Naive B cell (primary cell): ENCODE results near the gene NT5DC2. TPM values are rescaled to one million over a fixed set of nuclear protein-coding genes. Genes with fewer than 3 reads are reported as not detected.

ENCODE experiments used
- ATAC-seq, 2 donors: fragments of 150-1000 bp; cut with Tn5 transposase; 2 replicates each; pipeline ENCODE4 v1.10.0; 2021; ENCODE audit warnings: low read depth in 2 of 2, mild to moderate bottlenecking in 2 of 2, moderate library complexity in 2 of 2
- DNase-seq: peaks from one replicate; pipeline ENCODE4 v3.0.0; 2022
- H3K27ac Mint-ChIP-seq, 6 donors: one replicate each; pipeline ENCODE4 v1.8.0; 2020 to 2022; ENCODE audit warnings: mild to moderate bottlenecking in 6 of 6, mixed read lengths in 6 of 6, moderate library complexity in 5 of 6, inconsistent platforms in 2 of 6
- H3K27me3 Mint-ChIP-seq, 3 donors: one replicate each; pipeline ENCODE4 v1.8.0; 2021 to 2022; ENCODE audit warnings: mixed read lengths in 3 of 3, mild to moderate bottlenecking in 1 of 3
- H3K36me3 Mint-ChIP-seq, 2 donors: one replicate each; pipeline ENCODE4 v1.8.0; 2020 to 2022; ENCODE audit warnings: mixed read lengths in 2 of 2, inconsistent platforms in 1 of 2, mild to moderate bottlenecking in 1 of 2
- H3K4me1 Mint-ChIP-seq, 3 donors: one replicate each; pipeline ENCODE4 v1.8.0; 2020 to 2022; ENCODE audit warnings: mixed read lengths in 3 of 3, inconsistent platforms in 1 of 3, mild to moderate bottlenecking in 1 of 3, moderate library complexity in 1 of 3
- H3K4me3 Mint-ChIP-seq, 8 donors: one replicate each; pipeline ENCODE4 v1.8.0; 2020 to 2022; ENCODE audit warnings: mild to moderate bottlenecking in 8 of 8, mixed read lengths in 8 of 8, moderate library complexity in 8 of 8, inconsistent platforms in 2 of 8
- H3K9me3 Mint-ChIP-seq, 7 donors: one replicate each; pipeline ENCODE4 v1.8.0; 2020 to 2022; ENCODE audit warnings: mixed read lengths in 7 of 7, mild to moderate bottlenecking in 5 of 7, inconsistent platforms in 2 of 7, moderate library complexity in 1 of 7
- polyA plus RNA-seq, 6 donors: library from polyadenylated mRNA; unstranded; fragments of 300-500 nt; fragmentation: Illumina TruSeq; gene quantifications; one replicate each; pipeline ENCODE4 v1.2.3, GENCODE V29; 2021; ENCODE audit warnings: low read depth in 6 of 6

The NT5DC2 gene
- polyA plus RNA-seq, 6 donors from 2014 or later, result 0.13 to 0.86 TPM; not detected in 4

DNA sequence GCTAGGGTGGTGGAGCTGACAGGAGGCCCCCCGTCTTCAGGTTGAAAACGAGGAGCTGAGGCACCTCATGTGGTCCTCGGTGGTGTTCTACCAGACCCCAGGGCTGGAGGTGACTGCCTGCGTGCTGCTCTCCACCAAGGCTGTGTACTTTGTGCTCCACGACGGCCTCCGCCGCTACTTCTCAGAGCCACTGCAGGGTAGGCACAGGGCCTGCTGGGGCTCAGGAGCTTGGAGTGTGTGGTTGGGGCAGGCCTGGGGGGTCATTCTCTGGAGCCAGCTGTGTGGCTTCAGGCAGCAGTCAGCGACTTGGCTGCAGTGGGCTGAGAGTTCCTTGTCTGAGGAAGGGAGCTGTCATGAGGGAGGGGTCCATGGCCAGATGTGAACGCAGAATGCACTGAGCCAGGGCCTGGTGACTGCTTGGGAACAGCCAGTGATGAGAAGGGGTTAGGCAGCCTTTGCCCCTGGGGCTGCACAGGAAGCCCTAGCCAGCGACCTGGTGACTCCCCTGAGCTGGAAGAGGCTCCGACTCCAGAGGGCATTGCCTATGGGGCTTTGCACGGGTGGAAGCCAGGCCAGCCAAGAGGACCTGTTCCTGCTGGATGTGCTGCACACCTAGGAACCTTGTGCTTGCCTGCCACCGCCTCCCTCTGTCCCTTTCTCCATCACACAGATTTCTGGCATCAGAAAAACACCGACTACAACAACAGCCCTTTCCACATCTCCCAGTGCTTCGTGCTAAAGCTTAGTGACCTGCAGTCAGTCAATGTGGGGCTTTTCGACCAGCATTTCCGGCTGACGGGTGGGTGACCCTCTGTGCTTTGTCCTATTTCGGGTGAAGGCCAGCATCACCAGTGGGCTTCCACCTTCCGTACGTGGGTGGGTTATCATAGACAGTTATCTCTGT lies 43.4 kb downstream of the NT5DC2 start:
- H3K27me3 Mint-ChIP-seq, result no peaks in the 10 kb centered on the region
- no peak for DNase-seq
- H3K27ac Mint-ChIP-seq, result no peak overlapping the region
- H3K4me3 Mint-ChIP-seq, result no peak overlapping the region
- H3K4me1 Mint-ChIP-seq, result peaks cover 3 to 8% (median 5%) of the 10 kb centered on the region in 3 donors
- H3K36me3 Mint-ChIP-seq, result peaks cover 0 to 20% of the 10 kb centered on the region in 2 donors
- ATAC-seq, result no peak
- no peaks in the 10 kb centered on the region for H3K9me3 Mint-ChIP-seq

DNA sequence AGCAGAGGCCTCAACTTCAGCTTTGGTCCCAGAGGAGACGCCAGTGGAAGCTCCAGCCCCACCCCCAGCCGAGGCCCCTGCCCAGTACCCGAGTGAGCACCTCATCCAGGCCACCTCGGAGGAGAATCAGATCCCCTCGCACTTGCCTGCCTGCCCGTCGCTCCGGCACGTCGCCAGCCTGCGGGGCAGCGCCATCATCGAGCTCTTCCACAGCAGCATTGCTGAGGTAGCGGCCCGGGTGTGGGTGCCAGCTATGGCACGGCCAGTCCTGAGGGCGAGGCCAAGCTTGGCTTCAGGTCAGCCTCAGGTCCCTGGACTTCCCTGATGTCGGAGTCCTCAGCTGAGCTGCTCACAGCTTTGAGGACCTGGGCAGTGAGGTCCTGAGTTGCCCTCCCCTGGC lies 44.2 kb downstream of the NT5DC2 start:
- no peaks in the 10 kb centered on the region for H3K9me3 Mint-ChIP-seq
- H3K36me3 Mint-ChIP-seq, result peaks cover 0 to 20% of the 10 kb centered on the region in 2 donors
- no peaks in the 10 kb centered on the region for H3K27me3 Mint-ChIP-seq
- H3K4me3 Mint-ChIP-seq, result no peak overlapping the region
- ATAC-seq, result no peak
- DNase-seq, result no peak
- no peak overlapping the region for H3K27ac Mint-ChIP-seq
- H3K4me1 Mint-ChIP-seq, result peaks cover 3 to 5% (median 3%) of the 10 kb centered on the region in 3 donors

DNA sequence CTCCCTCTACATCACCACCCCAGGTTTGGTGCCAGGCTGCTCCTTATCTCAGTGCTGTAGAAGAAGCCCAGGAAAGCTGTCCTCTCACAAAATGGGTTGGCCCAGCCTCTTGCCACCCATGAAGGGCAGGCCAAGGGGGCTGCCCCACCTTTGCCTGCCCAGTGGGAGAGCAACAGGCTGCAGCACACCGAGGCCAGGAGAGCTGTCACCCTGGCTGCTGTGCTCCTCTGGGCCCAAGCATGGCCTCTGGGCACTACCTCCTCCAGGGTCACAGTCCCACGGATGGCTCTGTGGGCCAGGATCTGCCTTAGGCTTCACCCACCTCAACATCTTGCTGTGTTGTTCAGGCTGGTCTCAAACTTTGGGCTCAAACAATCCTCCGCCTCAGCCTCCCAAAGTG lies 44.9 kb downstream of the NT5DC2 start:
- H3K27me3 Mint-ChIP-seq, result no peaks in the 10 kb centered on the region
- no peak for DNase-seq
- H3K4me1 Mint-ChIP-seq, result peaks cover 0 to 5% (median 0%) of the 10 kb centered on the region in 3 donors
- H3K9me3 Mint-ChIP-seq, result no peaks in the 10 kb centered on the region
- H3K4me3 Mint-ChIP-seq, result no peak overlapping the region
- no peak for ATAC-seq
- peaks cover 0 to 20% of the 10 kb centered on the region in 2 donors for H3K36me3 Mint-ChIP-seq
- H3K27ac Mint-ChIP-seq, result no peak overlapping the region

DNA sequence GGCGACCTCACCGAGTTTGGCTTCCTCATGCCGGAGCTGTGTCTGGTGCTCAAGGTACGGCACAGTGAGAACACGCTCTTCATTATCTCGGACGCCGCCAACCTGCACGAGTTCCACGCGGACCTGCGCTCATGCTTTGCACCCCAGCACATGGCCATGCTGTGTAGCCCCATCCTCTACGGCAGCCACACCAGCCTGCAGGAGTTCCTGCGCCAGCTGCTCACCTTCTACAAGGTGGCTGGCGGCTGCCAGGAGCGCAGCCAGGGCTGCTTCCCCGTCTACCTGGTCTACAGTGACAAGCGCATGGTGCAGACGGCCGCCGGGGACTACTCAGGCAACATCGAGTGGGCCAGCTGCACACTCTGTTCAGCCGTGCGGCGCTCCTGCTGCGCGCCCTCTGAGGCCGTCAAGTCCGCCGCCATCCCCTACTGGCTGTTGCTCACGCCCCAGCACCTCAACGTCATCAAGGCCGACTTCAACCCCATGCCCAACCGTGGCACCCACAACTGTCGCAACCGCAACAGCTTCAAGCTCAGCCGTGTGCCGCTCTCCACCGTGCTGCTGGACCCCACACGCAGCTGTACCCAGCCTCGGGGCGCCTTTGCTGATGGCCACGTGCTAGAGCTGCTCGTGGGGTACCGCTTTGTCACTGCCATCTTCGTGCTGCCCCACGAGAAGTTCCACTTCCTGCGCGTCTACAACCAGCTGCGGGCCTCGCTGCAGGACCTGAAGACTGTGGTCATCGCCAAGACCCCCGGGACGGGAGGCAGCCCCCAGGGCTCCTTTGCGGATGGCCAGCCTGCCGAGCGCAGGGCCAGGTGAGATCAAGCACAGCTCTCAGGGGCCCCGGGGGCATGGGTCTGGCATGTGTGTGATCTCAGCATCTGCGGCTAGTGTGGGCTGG lies 45.6 kb downstream of the NT5DC2 start:
- H3K4me1 Mint-ChIP-seq, result peaks cover 0 to 5% (median 0%) of the 10 kb centered on the region in 3 donors
- H3K4me3 Mint-ChIP-seq, result no peak overlapping the region
- ATAC-seq (no peak), DNase-seq (no peak)
- H3K36me3 Mint-ChIP-seq, result peaks cover 0 to 20% of the 10 kb centered on the region in 2 donors
- H3K27me3 Mint-ChIP-seq, result no peaks in the 10 kb centered on the region
- H3K9me3 Mint-ChIP-seq, result no peaks in the 10 kb centered on the region
- H3K27ac Mint-ChIP-seq, result peak overlapping the region in 3 of 6 donors; percentile 65 to 87 (median 81)

DNA sequence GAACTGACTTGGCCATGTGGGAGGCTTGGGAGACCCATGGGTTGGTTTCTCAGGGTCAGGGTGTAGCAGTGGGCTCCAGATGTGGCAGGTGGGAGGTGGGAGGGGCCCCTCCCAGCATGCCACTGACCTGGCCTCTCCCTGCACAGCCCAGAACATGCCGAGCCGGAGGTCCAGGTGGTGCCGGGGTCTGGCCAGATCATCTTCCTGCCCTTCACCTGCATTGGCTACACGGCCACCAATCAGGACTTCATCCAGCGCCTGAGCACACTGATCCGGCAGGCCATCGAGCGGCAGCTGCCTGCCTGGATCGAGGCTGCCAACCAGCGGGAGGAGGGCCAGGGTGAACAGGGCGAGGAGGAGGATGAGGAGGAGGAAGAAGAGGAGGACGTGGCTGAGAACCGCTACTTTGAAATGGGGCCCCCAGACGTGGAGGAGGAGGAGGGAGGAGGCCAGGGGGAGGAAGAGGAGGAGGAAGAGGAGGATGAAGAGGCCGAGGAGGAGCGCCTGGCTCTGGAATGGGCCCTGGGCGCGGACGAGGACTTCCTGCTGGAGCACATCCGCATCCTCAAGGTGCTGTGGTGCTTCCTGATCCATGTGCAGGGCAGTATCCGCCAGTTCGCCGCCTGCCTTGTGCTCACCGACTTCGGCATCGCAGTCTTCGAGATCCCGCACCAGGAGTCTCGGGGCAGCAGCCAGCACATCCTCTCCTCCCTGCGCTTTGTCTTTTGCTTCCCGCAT lies 46.4 kb downstream of the NT5DC2 start:
- ATAC-seq (no peak), DNase-seq (no peak)
- peaks cover 0 to 12% of the 10 kb centered on the region in 2 donors for H3K36me3 Mint-ChIP-seq

DNA sequence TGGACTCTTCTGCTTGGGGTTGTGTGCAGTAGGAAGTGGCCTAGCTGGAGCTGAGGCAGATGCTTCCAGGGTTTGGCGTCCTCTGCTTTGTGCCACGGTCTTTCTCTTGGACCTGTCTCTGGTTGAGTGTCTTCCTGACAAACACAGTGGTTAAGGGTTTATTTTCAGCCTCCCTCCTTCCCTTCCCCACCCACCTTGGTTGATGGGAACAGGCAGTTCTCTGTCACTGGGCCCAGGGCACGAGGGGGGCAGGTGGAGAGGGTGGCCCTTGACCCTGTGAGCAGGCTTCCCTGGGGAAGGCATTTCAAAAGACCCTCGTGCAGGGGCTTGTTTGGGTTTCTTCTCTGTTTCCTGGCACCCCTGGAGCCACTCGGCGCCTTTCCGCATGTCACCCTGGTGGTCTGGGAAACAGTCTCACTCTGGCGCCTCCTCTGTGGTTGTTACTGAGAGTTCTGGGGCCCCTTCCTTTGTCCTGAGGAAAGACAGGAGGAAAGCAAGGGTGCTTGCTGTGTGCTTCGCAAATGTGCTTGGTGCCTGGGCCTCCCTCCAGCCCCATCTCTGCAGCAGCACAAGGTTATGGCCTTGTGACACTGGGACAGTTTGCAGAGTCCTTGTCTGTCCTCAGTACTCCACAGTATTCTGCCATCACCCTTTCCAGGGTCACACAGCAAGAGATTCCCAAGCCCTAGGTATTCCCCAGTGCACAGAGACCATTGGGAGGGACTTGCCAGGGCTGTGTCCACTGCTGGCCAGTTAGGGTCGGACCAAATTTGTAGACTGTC lies 48.8 kb downstream of the NT5DC2 start:
- Mint-ChIP-seq H3K27ac (peak overlapping the region in 2 of 6 donors; percentile 33 to 89), H3K4me3 (no peak overlapping the region), H3K9me3 (no peaks in the 10 kb centered on the region), H3K36me3 (peaks cover 0 to 22% of the 10 kb centered on the region in 2 donors), H3K4me1 (peaks cover 0 to 3% (median 0%) of the 10 kb centered on the region in 3 donors), H3K27me3 (no peaks in the 10 kb centered on the region)
- no peak for DNase-seq
- ATAC-seq, result no peak

More for the DNA sequence above, 46.4 kb downstream of the NT5DC2 start:
- Mint-ChIP-seq H3K4me1 (no peaks in the 10 kb centered on the region), H3K27me3 (no peaks in the 10 kb centered on the region), H3K27ac (peak overlapping the region in 2 of 6 donors; percentile 81 to 87), H3K9me3 (no peaks in the 10 kb centered on the region), H3K4me3 (no peak overlapping the region)

DNA sequence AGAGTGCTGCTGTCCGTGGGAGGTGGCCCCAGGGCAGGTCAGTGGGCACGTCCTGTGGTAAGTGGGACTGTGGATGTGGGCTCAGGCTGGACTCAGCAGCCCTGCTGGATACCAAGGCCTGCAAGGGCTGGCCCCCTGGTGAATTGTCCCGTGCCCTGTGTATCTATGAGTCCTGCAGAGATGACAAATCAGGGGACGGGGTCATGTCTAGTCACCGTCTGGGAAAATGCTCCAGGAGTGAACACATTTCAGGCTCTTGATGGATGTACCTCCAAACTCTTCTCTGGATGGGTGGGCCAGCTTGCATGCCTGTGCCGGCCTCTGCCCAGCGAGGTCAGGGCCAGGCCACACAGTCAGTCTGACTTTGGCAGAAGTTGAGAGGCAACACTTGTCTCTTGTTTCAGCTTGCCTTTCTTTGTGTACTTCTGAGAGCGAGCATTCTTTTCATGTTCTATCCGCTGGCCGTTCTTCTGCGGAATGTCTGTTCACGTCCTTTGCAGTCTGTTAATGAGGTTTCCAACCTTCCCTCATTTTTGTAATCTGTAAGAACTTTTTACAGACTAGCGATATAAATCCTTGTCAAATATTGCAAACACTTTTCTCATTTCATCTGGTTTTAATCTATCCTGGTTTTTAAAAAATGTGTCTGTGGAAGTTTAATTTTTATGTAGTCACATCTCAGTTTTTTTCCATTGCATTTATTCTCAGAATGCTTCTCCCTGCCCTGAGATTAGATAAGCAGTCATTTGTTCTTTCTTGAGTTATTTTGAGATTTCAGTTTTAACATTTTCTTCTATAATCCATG lies 49.9 kb downstream of the NT5DC2 start:
- DNase-seq, result no peak
- Mint-ChIP-seq H3K27ac (peak overlapping the region in 1 of 6 donors; percentile 47), H3K36me3 (peaks cover 0 to 22% of the 10 kb centered on the region in 2 donors), H3K9me3 (no peaks in the 10 kb centered on the region), H3K4me1 (peaks cover 0 to 3% (median 0%) of the 10 kb centered on the region in 3 donors), H3K4me3 (no peak overlapping the region), H3K27me3 (no peaks in the 10 kb centered on the region)
- no peak for ATAC-seq

DNA sequence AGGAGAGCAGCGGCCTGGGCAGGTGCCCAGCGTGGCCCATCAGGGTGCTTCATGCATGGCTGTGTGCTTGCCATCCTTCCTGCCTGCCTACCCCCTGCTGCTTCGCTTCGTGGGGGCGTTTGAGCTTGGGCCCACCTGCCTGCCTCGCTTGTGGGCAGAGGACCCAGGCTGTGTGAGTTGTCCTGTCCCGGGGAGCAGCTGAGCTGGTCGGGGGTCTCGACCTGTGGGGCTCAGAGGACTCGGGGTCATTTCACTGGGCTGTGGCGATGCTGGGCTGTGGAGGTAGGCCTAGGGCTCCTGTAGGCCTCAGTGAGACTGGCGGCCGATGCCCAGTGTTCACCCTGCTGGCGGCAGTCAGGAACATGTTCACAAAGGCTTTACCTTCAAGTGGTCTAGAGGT lies 50.6 kb downstream of the NT5DC2 start:
- H3K36me3 Mint-ChIP-seq, result peaks cover 3 to 22% of the 10 kb centered on the region in 2 donors
- DNase-seq (no peak), ATAC-seq (no peak)
- no peaks in the 10 kb centered on the region for H3K9me3 Mint-ChIP-seq
- H3K4me3 Mint-ChIP-seq, result no peak overlapping the region
- H3K27ac Mint-ChIP-seq, result peak overlapping the region in 1 of 6 donors; percentile 58
- H3K4me1 Mint-ChIP-seq, result peaks cover 0 to 3% (median 0%) of the 10 kb centered on the region in 3 donors
- H3K27me3 Mint-ChIP-seq, result no peaks in the 10 kb centered on the region

DNA sequence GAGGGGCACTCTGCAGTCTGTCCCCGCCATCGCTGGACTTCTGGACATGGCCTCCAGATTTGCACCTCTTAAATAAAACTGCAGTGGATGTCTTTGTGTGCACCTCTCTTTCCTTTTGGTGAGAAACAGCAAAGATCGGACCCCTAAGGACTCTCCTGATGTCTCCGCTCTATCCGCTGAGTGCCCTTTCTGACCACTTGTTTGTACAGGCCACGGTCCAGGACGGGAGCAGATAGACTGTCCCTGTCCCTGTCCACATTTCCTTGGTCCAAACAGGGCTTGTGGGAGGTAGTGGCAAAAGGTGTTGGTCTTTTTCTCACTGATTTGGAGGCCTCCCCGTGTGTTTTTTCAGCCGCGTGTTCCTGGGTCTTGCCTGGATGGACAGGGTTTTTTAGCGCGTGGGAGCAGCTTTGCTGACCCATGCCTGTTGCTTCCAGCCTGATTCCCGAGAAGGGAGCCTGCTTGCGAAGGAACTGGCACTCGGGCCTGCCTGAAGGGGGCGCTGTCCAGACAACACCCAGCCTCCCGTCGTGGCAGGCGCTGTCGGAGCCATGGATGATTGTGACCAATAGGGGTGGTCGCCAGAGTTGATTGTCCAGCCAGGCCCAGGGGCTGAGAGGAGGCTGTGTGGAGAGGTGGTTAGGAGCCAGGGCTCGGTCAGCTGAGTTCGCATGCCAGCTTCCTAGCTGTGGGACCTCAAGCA lies 51.7 kb downstream of the NT5DC2 start:
- ATAC-seq (no peak), DNase-seq (no peak)
- Mint-ChIP-seq H3K9me3 (no peaks in the 10 kb centered on the region), H3K36me3 (peaks cover 5 to 11% of the 10 kb centered on the region in 2 donors), H3K4me1 (peaks cover 0 to 3% (median 0%) of the 10 kb centered on the region in 3 donors), H3K4me3 (peak overlapping the region in 1 of 8 donors; percentile 63), H3K27me3 (no peaks in the 10 kb centered on the region), H3K27ac (peak overlapping the region in 2 of 6 donors; percentile 65 to 69)

DNA sequence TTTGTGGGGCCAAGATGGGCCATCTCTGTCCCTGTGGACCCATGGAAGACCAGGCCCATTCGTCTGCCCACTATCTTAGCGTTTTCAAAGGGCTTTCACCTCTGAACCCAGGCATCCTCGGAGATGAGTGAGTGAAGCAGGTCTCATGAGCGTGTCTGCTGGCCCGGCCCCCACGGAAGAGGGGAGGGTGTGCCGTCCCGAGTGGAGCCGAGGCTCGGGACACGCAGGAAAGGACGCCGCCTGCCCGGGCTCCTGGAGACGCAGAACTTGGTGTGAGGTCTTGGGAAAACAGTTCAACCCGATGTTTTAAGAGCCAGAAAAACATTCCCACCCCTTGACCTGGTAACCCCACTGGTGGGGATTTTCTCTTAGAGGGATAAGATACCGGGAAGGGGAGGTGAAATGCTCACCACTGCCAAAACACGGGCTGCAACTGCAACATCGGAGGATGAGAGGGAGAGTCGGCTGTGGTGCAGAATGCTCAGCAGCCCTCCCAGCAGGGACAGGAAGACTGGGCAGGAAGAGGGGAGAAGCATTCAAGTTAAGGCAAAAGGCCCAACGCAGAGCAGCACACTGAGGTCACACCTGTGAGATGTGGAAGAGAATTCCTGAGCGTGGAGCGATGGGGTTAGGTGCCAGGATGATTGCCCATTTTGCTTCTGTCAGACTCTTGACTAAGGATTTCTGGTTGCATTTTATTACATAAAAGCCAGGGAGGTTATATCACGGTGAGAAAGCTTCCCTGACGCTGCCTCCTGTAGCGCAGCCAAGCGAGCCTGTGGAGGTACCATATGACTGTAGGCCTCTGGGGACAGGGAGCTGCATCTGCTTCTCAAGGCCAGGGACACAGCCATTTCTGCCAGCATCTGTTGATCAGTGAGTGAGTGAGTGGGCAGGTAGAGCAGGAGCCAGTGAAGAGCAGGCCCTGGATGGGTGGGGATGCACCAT lies 52.6 kb downstream of the NT5DC2 start:
- Mint-ChIP-seq H3K36me3 (peaks cover 5 to 9% of the 10 kb centered on the region in 2 donors), H3K27ac (peak overlapping the region in 2 of 6 donors; percentile 53 to 68)

More for the DNA sequence above, 52.6 kb downstream of the NT5DC2 start:
- Mint-ChIP-seq H3K4me3 (no peak overlapping the region), H3K27me3 (no peaks in the 10 kb centered on the region), H3K9me3 (no peaks in the 10 kb centered on the region), H3K4me1 (peaks cover 0 to 3% (median 0%) of the 10 kb centered on the region in 3 donors)
- ATAC-seq (no peak), DNase-seq (no peak)
